Endothelial cell of umbilical vein (primary cell): Measurements from ENCODE around the gene TUBG1. TPM values are rescaled to one million over a fixed set of nuclear protein-coding genes. Genes with fewer than 3 reads are reported as not detected.
"Not testable (repeated sequence)": the region's sequence is repeated elsewhere in the genome, so short reads cannot be mapped to it uniquely, and the experiment has no call there.

Source experiments
- BruUV-seq: library from RNA; stranded (reverse); fragments of 400-500 nt; replicated peaks from 2 replicates; lab custom pipeline; 2021; lab: Mats Ljungman, UMichigan
- CTCF ChIA-PET: fragments of 300-600, 350-600 bp; sonication (Branson Sonifier 250); formaldehyde crosslinking; loops from one replicate; lab custom pipeline; 2021; ENCODE audit warnings: antibody characterized with exemption, inconsistent platforms; lab: Charles Lee
- POLR2A ChIA-PET: fragments of 300-600, 350-600 bp; sonication (Branson Sonifier 250); formaldehyde crosslinking; loops from one replicate; lab custom pipeline; 2021; ENCODE audit warnings: antibody characterized with exemption, inconsistent platforms; lab: Charles Lee
- DNase-seq: peaks from one replicate; pipeline ENCODE4 v3.0.0-alpha.2; 2011; ENCODE audit warnings: low read depth, low spot score
- FAIRE-seq: peaks from 2 replicates; lab custom pipeline; 2011; peaks lifted over from hg19 to GRCh38; lab: Jason Lieb, UNC
- H2AFZ ChIP-seq: 2 replicates; pipeline ENCODE4 v1.6.0; 2012; ENCODE audit warnings: low read depth, low read length, control low read depth, inconsistent platforms
- H3K27ac ChIP-seq: 2 replicates; pipeline ENCODE4 v1.5.1; 2011; ENCODE audit warnings: low read depth, mild to moderate bottlenecking, control low read depth, low read length, moderate library complexity; ENCODE audit not compliant: insufficient read depth
- H3K27me3 ChIP-seq, 2 experiments: 2 replicates each; pipeline versions ENCODE4 v1.6.0 to v1.6.1; 2011; ENCODE audit warnings: low read length in 2 of 2, mixed read lengths in 1 of 2; ENCODE audit not compliant: control insufficient read depth in 2 of 2, insufficient read depth in 2 of 2
- H3K36me3 ChIP-seq, 2 experiments: 2 replicates in 1 of 2; 3 replicates in 1 of 2; pipeline ENCODE4 v1.5.1; 2011; ENCODE audit warnings: low read length in 2 of 2, mild to moderate bottlenecking in 1 of 2, moderate library complexity in 1 of 2; ENCODE audit not compliant: control insufficient read depth in 2 of 2, insufficient read depth in 2 of 2; ENCODE audit errors: extremely low read depth in 1 of 2
- H3K4me1 ChIP-seq: 3 replicates; pipeline ENCODE4 v1.5.1; 2011; ENCODE audit warnings: mild to moderate bottlenecking, low read length; ENCODE audit not compliant: control insufficient read depth, insufficient read depth; ENCODE audit errors: extremely low read depth
- H3K4me2 ChIP-seq: 2 replicates; pipeline ENCODE4 v1.6.1; 2011; ENCODE audit warnings: low read length, control low read depth, mixed read lengths; ENCODE audit not compliant: insufficient read depth
- H3K4me3 ChIP-seq, 3 experiments: fragments of 200-600 bp in 1 of 3; sonication (generic), shearing (Covaris generic) in 1 of 3; replicated peaks in 1 of 3; 2 replicates each; pipeline ENCODE4 v1.5.1; 2011 to 2016; ENCODE audit warnings: control low read depth in 3 of 3, low read length in 3 of 3, mild to moderate bottlenecking in 2 of 3, inconsistent platforms in 1 of 3, low read depth in 1 of 3, moderate library complexity in 1 of 3; ENCODE audit not compliant: insufficient read depth in 1 of 3
- H3K79me2 ChIP-seq: 2 replicates; pipeline ENCODE4 v1.6.0; 2012; ENCODE audit warnings: low read length, inconsistent platforms; ENCODE audit not compliant: control insufficient read depth, insufficient read depth
- H3K9ac ChIP-seq: replicated peaks from 2 replicates; pipeline ENCODE3; 2011; ENCODE audit warnings: low read length, control low read depth; ENCODE audit not compliant: insufficient read depth; ENCODE audit errors: extremely low read depth
- H3K9me1 ChIP-seq: replicated peaks from 3 replicates; pipeline ENCODE4 v1.6.0; 2011; ENCODE audit warnings: mild to moderate bottlenecking, low read length; ENCODE audit not compliant: control insufficient read depth, insufficient read depth; ENCODE audit errors: extremely low read depth
- H3K9me3 ChIP-seq: replicated peaks from 2 replicates; pipeline ENCODE4 v1.5.1; 2012; ENCODE audit warnings: low read length, inconsistent platforms; ENCODE audit not compliant: control insufficient read depth, insufficient read depth
- H4K20me1 ChIP-seq: replicated peaks from 2 replicates; pipeline ENCODE3; 2011; ENCODE audit warnings: mild to moderate bottlenecking, low read length; ENCODE audit not compliant: control insufficient read depth, insufficient read depth; ENCODE audit errors: extremely low read depth
- CTCF ChIP-seq, 2 donors: IDR thresholded peaks; 1 replicate in 1 of 2; 2 replicates in 1 of 2; pipeline ENCODE4 v1.5.1; 2011; ENCODE audit warnings: low read length in 2 of 2, mild to moderate bottlenecking in 2 of 2, moderate library complexity in 2 of 2, control low read depth in 1 of 2, inconsistent platforms in 1 of 2, low read depth in 1 of 2; ENCODE audit not compliant: insufficient read depth in 1 of 2; ENCODE audit errors: extremely low read depth in 1 of 2
- POLR2A ChIP-seq: IDR thresholded peaks from 2 replicates; pipeline ENCODE4 v1.6.1; 2012; ENCODE audit warnings: low read depth, mild to moderate bottlenecking, control low read depth, low read length
- dilution Hi-C: fragments of 300-500 bp; cut with MboI; formaldehyde crosslinking; loops from one replicate; pipeline ENCODE4 v1.15.0; 2019; ENCODE audit warnings: low sequenced_read_pairs; ENCODE audit not compliant: extremely low pct_ligation_motif_present
- intact Hi-C: fragments of 100-400 bp; cut with micrococcal nuclease; formaldehyde crosslinking; loops from one replicate; pipeline ENCODE4 v1.10.0; 2022
- polyA plus RNA-seq, 4 experiments: library from polyadenylated mRNA; depleted of rRNA in 3 of 4; stranded (reverse) in 3 of 4; unstranded in 1 of 4; fragments of >200 nt; gene quantifications; 2 replicates each; pipeline versions ENCODE4 v1.2.1 to v1.2.3, GENCODE V29; 2011 to 2012; ENCODE audit warnings: missing spikeins in 1 of 4
- total RNA-seq: library from RNA; stranded (reverse); gene quantifications from 2 replicates; pipeline ENCODE4 v1.2.3, GENCODE V29; 2021

Gene TUBG1
- total and polyA plus RNA-seq, 2 donors (not counting 3 experiments of a cell fraction or from before 2014, with no cell fraction given), result 102 to 132 TPM

GRCh38 chr17:42608305-42609181 is 940 bp upstream of the TUBG1 start:
- DNase-seq, result peak; percentile 40
- peak overlapping the region; percentile 55 to 64 (median 62) for H3K4me3 ChIP-seq
- no peaks in the 10 kb centered on the region for H4K20me1 ChIP-seq
- H3K9me1 ChIP-seq, result no peaks in the 10 kb centered on the region
- H3K79me2 ChIP-seq, result peaks cover 46% of the 10 kb centered on the region
- BruUV-seq, result TSS peak; percentile 37
- intact Hi-C loops, result loop anchor here (1.0 to 5.0 kb wide), 5 partner anchors 32 to 562 kb away; partner anchors contain the start of genes BECN1, NBR1, PSMC3IP and TUBG2
- H2AFZ ChIP-seq, result peak overlapping the region; percentile 38
- H3K4me1 ChIP-seq, result peaks cover 11% of the 10 kb centered on the region
- ChIA-PET CTCF (interaction anchor here (0.5 to 4.2 kb wide), 21 partner anchors 8 to 872 kb away, joined by 3 to 109 read pairs (median 4); partner anchors contain the start of genes BECN1, CCR10, PLEKHH3 and PSMC3IP), POLR2A (interaction anchor here (0.6 to 1.6 kb wide), 5 partner anchors 9 to 70 kb away, joined by 3 to 5 read pairs (median 4); partner anchors contain the start of gene PLEKHH3)
- peak overlapping the region; percentile 14 for H3K27ac ChIP-seq
- FAIRE-seq, result peak; percentile 31
- no peaks in the 10 kb centered on the region for H3K27me3 ChIP-seq
- no peaks in the 10 kb centered on the region for H3K9me3 ChIP-seq
- dilution Hi-C loops, result loop anchor here (10.0 kb wide), 1 partner anchor 206 kb away; no protein-coding TSS in a partner anchor
- H3K4me2 ChIP-seq, result peak overlapping the region; percentile 82
- TF ChIP-seq POLR2A (no peak), CTCF (IDR thresholded peaks at IDR 0.05; ENCODE audit: extremely low read depth in 1 of 2, insufficient read depth in 1 of 2, low read depth in 1 of 2, low read length in 2 of 2) (no peak)
- peaks cover 8 to 14% of the 10 kb centered on the region in 2 experiments for H3K36me3 ChIP-seq
- peak overlapping the region; percentile 72 for H3K9ac ChIP-seq

GRCh38 chr17:42609814-42610801 is 625 bp downstream of the TUBG1 start:
- FAIRE-seq, result peak; percentile 76
- not testable (repeated sequence) for H3K27me3 ChIP-seq, DNase-seq, H3K9me3 ChIP-seq, H3K9me1 ChIP-seq, H4K20me1 ChIP-seq
- POLR2A ChIA-PET, result interaction anchor here (0.7 to 1.6 kb wide), 4 partner anchors 8 to 153 kb away, joined by 3 to 8 read pairs (median 4); partner anchors contain the start of gene PLEKHH3
- TSS peak; percentile 48 for BruUV-seq
- CTCF ChIA-PET, result interaction anchor here (0.7 to 4.2 kb wide), 15 partner anchors 9 to 319 kb away, joined by 3 to 109 read pairs (median 5); partner anchors contain the start of genes BECN1, CCR10, PLEKHH3 and PSMC3IP
- Histone ChIP-seq H3K36me3 (peaks cover 20 to 22% of the 10 kb centered on the region in 2 experiments), H2AFZ (peak overlapping the region; percentile 91), H3K4me3 (peak overlapping the region; percentile 73 to 81 (median 79)), H3K9ac (peak overlapping the region; percentile 69), H3K4me2 (peak overlapping the region; percentile 75), H3K79me2 (peaks cover 38% of the 10 kb centered on the region), H3K4me1 (peaks cover 11% of the 10 kb centered on the region), H3K27ac (peak overlapping the region; percentile 69)
- dilution Hi-C loops (loop anchor here (10.0 kb wide), 1 partner anchor 205 kb away; no protein-coding TSS in a partner anchor), intact Hi-C loops (loop anchor here (1.0 to 5.0 kb wide), 5 partner anchors 33 to 561 kb away; partner anchors contain the start of genes BECN1, NBR1, PSMC3IP and TUBG2)
